Chondrocyte (in vitro differentiated cells): ENCODE data around the gene ZNF541. TPM values are rescaled to one million over a fixed set of nuclear protein-coding genes. Genes with fewer than 3 reads are reported as not detected.

Experiments used
- DNase-seq: peaks from one replicate; pipeline ENCODE4 v3.0.0; 2021; ENCODE audit warnings: mixed read lengths, low spot score
- H3K27ac Mint-ChIP-seq: one replicate; pipeline ENCODE4 v1.8.0; 2021; ENCODE audit warnings: mild to moderate bottlenecking, moderate library complexity, mixed read lengths; ENCODE audit not compliant: unreplicated experiment
- H3K27me3 Mint-ChIP-seq: 2 replicates; pipeline ENCODE4 v1.8.0; 2021; ENCODE audit warnings: low read depth, mixed read lengths
- H3K36me3 Mint-ChIP-seq: 2 replicates; pipeline ENCODE4 v1.8.0; 2021; ENCODE audit warnings: low read depth, mixed read lengths
- H3K4me1 Mint-ChIP-seq: 2 replicates; pipeline ENCODE4 v1.8.0; 2021; ENCODE audit warnings: low read depth, mild to moderate bottlenecking, mixed read lengths
- H3K4me3 Mint-ChIP-seq: one replicate; pipeline ENCODE4 v1.8.0; 2021; ENCODE audit warnings: mild to moderate bottlenecking, moderate library complexity, mixed read lengths; ENCODE audit not compliant: unreplicated experiment
- H3K9me3 Mint-ChIP-seq: 2 replicates; pipeline ENCODE4 v1.8.0; 2021; ENCODE audit warnings: low read depth, mixed read lengths
- total RNA-seq: library from RNA; stranded (reverse); gene quantifications from 3 replicates; pipeline ENCODE4 v1.2.1, GENCODE V29; 2021
- TF ChIP-seq, protein P1 (sequence below): fragments of 200-600 bp; sonication (generic); IDR thresholded peaks from 2 replicates; pipeline ENCODE4 v1.5.0; 2021; ENCODE audit warnings: antibody characterized with exemption, mild to moderate bottlenecking, moderate library complexity

ZNF541 gene
- total RNA-seq, 1 donor from 2014 or later, result not detected

- Mint-ChIP-seq H3K4me1 (no peaks in the 10 kb centered on the region), H3K4me3 (no peak overlapping the region), H3K36me3 (no peaks in the 10 kb centered on the region), H3K27me3 (peaks cover 2% of the 10 kb centered on the region), H3K27ac (no peak overlapping the region), H3K9me3 (no peaks in the 10 kb centered on the region)
- no peak for DNase-seq
- TF ChIP-seq, protein P1, sequence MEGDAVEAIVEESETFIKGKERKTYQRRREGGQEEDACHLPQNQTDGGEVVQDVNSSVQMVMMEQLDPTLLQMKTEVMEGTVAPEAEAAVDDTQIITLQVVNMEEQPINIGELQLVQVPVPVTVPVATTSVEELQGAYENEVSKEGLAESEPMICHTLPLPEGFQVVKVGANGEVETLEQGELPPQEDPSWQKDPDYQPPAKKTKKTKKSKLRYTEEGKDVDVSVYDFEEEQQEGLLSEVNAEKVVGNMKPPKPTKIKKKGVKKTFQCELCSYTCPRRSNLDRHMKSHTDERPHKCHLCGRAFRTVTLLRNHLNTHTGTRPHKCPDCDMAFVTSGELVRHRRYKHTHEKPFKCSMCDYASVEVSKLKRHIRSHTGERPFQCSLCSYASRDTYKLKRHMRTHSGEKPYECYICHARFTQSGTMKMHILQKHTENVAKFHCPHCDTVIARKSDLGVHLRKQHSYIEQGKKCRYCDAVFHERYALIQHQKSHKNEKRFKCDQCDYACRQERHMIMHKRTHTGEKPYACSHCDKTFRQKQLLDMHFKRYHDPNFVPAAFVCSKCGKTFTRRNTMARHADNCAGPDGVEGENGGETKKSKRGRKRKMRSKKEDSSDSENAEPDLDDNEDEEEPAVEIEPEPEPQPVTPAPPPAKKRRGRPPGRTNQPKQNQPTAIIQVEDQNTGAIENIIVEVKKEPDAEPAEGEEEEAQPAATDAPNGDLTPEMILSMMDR, result no peak
These were observed 43.8 kb downstream of the ZNF541 start for GRCh38 chr19:47529018-47529742.

DNA sequence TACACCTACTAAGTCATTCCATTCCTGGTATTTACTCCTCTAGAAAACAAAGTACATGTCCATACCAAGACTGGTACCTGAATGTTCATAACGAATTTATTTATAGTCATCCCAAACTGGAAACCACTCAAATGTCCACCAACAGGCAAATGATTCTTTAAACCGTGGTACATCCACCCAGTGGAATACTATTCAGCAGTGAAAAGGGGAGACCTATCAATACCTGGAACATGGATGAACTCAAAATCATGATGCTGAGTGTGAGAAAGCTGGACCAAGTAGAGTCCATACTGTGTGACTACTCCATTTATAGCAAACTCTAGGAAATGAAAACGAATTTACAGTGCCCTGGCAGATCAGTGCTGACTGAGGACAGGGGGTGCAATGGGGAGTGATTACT lies 46.1 kb downstream of the ZNF541 start:
- no peak for DNase-seq
- Mint-ChIP-seq H3K36me3 (no peaks in the 10 kb centered on the region), H3K4me3 (no peak overlapping the region)

GRCh38 chr19:47523473-47523872 lies 49.5 kb downstream of the ZNF541 start:
- Mint-ChIP-seq H3K36me3 (no peaks in the 10 kb centered on the region), H3K4me1 (no peaks in the 10 kb centered on the region), H3K9me3 (no peaks in the 10 kb centered on the region), H3K27me3 (peaks cover 7% of the 10 kb centered on the region), H3K4me3 (no peak overlapping the region), H3K27ac (no peak overlapping the region)
- TF ChIP-seq, protein P1, result no peak
- DNase-seq, result no peak

More for the DNA sequence above, 46.1 kb downstream of the ZNF541 start:
- TF ChIP-seq, protein P1, result no peak
- H3K27ac Mint-ChIP-seq, result no peak overlapping the region
- no peaks in the 10 kb centered on the region for H3K27me3 Mint-ChIP-seq
- no peaks in the 10 kb centered on the region for H3K9me3 Mint-ChIP-seq
- no peaks in the 10 kb centered on the region for H3K4me1 Mint-ChIP-seq

Other genes starting within 250 kb of the ZNF541 start
- gene C5AR2, start 241.0 kb downstream of the ZNF541 start, total RNA-seq, result 0.07 to 0.34 TPM in 2 of 3 replicates, not detected in the other
- 13.5 to 15.6 TPM (median 15.2 TPM) in 3 replicates for gene DHX34, start 223.8 kb downstream of the ZNF541 start, total RNA-seq
- 79.5 to 83.4 TPM (median 82.2 TPM) in 3 replicates for gene MEIS3, start 153.6 kb downstream of the ZNF541 start, total RNA-seq
- 0.27 to 0.42 TPM (median 0.31 TPM) in 3 replicates for gene SLC8A2, start 101.3 kb downstream of the ZNF541 start, total RNA-seq
- 9.1 to 12.0 TPM (median 9.7 TPM) in 3 replicates for gene KPTN, start 88.9 kb downstream of the ZNF541 start, total RNA-seq
- 88.8 to 91.2 TPM (median 90.7 TPM) in 3 replicates for gene NAPA, start 58.1 kb downstream of the ZNF541 start, total RNA-seq
- 13.2 to 14.4 TPM (median 13.4 TPM) in 3 replicates for gene BICRA, start 36.0 kb upstream of the ZNF541 start, total RNA-seq
- 304 to 497 TPM (median 493 TPM) in 3 replicates for gene EHD2, start 140.3 kb upstream of the ZNF541 start, total RNA-seq
- gene NOP53, start 172.4 kb upstream of the ZNF541 start, total RNA-seq, result 91.7 to 122 TPM (median 108 TPM) in 3 replicates
- gene SELENOW, start 205.6 kb upstream of the ZNF541 start, total RNA-seq, result 285 to 351 TPM (median 337 TPM) in 3 replicates
- not detected in 3 replicates for gene TPRX1, start 231.4 kb upstream of the ZNF541 start, total RNA-seq
- not detected in 3 replicates for gene CRX, start 248.8 kb upstream of the ZNF541 start, total RNA-seq